Measurements from ENCODE around the gene PCGF3. TPM values are rescaled to one million over a fixed set of nuclear protein-coding genes. Genes with fewer than 3 reads are reported as not detected.
"Not testable (repeated sequence)": the region's sequence is repeated elsewhere in the genome, so short reads cannot be mapped to it uniquely, and the experiment has no call there.

The PCGF3 gene
- total RNA-seq, 1 donor from 2014 or later = 35.0 TPM

- intact Hi-C loops (cut with micrococcal nuclease) = no loop called here
- Mint-ChIP-seq H3K27me3 (ENCODE audit: low read depth) (no peaks in the 10 kb centered on the region), H3K27ac (no peak overlapping the region)
Observed at GRCh38 chr4:754221-755120, 48.8 kb downstream of the PCGF3 start.

DNA sequence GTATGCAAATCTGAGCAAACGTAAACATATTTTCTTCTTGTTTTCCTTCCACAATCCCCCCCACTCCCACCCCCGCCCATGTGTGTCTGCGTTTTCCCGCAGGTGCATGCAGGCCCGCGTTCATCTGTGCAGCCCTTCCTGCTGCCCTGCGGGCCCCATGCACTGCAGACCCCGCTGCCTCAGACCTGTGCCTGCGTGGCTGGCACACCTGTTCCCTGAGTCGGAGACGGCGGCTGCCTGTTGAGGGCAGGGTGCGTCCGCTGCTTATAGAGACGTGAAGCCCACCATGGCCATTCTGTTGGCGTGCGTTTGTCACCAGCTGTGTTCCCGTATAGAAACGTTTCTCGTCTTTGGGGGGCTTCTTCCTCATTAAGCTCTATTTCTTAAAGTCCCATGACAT, 51.5 kb downstream of the PCGF3 start:
- no peak for DNase-seq (ENCODE audit: low spot score)
- no peak overlapping the region for H3K27ac Mint-ChIP-seq
- H3K27me3 Mint-ChIP-seq (ENCODE audit: low read depth) = no peaks in the 10 kb centered on the region
- H3K4me1 Mint-ChIP-seq (ENCODE audit: low read depth) = no peaks in the 10 kb centered on the region
- H3K4me3 Mint-ChIP-seq (ENCODE audit: low read depth) = no peak overlapping the region
- H3K9me3 Mint-ChIP-seq = no peaks in the 10 kb centered on the region
- peaks cover 39% of the 10 kb centered on the region for H3K36me3 Mint-ChIP-seq (ENCODE audit: low read depth)
- intact Hi-C loops (cut with micrococcal nuclease) = no loop called here

More at GRCh38 chr4:754221-755120, 48.8 kb downstream of the PCGF3 start:
- H3K36me3 Mint-ChIP-seq (ENCODE audit: low read depth) = peaks cover 31% of the 10 kb centered on the region
- no peaks in the 10 kb centered on the region for H3K9me3 Mint-ChIP-seq
- no peak overlapping the region for H3K4me3 Mint-ChIP-seq (ENCODE audit: low read depth)
- no peaks in the 10 kb centered on the region for H3K4me1 Mint-ChIP-seq (ENCODE audit: low read depth)
- DNase-seq (ENCODE audit: low spot score) = no peak

DNA sequence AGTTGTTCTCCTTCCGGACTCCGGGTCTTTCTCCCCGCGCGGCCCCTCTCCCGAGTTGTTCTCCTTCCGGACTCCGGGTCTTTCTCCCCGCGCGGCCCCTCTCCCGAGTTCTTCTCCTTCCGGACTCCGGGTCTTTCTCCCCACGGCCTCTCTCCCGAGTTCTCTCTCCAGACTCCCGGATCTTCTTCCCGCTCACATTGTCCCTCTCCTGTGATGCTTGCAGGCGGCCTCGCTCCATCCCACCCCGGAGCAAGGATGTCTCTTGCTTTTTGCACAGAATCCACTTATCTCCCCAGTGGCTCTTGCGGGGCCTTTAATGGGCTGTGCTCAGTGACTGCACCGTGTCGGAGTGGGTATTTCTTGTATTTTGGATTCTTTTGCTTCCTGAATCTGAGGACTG, 54.2 kb downstream of the PCGF3 start:
- H3K4me3 Mint-ChIP-seq (ENCODE audit: low read depth); DNase-seq (ENCODE audit: low spot score); intact Hi-C loops (cut with micrococcal nuclease); H3K27me3 Mint-ChIP-seq (ENCODE audit: low read depth); H3K4me1 Mint-ChIP-seq (ENCODE audit: low read depth); H3K9me3 Mint-ChIP-seq; H3K27ac Mint-ChIP-seq: not testable (repeated sequence)
- H3K36me3 Mint-ChIP-seq (ENCODE audit: low read depth) = peaks cover 49% of the 10 kb centered on the region

DNA sequence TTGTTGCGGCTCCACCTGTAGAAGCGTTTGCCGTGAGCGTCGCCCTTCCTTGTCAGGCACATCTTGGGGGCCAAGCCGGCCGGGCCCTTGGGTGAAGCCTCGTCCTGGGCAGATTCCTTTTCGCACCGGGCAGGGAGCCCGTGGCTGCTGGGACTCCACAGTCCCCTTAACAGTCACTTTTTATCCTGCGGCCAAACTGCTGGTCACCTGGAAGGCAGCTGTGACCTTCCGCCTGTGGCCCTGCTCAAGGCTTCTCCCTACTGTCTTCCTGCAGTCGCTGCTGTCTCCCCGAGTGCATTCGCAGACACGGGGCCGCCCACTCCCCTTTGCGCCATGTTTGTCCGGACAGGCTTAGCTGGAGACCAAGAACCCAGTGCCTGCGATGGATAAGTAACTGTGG, 55.0 kb downstream of the PCGF3 start:
- intact Hi-C loops (cut with micrococcal nuclease) = no loop called here
- Mint-ChIP-seq H3K27me3 (ENCODE audit: low read depth) (no peaks in the 10 kb centered on the region), H3K4me3 (ENCODE audit: low read depth) (no peak overlapping the region), H3K27ac (no peak overlapping the region), H3K36me3 (ENCODE audit: low read depth) (peaks cover 46% of the 10 kb centered on the region), H3K9me3 (no peaks in the 10 kb centered on the region), H3K4me1 (ENCODE audit: low read depth) (peaks cover 4% of the 10 kb centered on the region)
- no peak for DNase-seq (ENCODE audit: low spot score)

DNA sequence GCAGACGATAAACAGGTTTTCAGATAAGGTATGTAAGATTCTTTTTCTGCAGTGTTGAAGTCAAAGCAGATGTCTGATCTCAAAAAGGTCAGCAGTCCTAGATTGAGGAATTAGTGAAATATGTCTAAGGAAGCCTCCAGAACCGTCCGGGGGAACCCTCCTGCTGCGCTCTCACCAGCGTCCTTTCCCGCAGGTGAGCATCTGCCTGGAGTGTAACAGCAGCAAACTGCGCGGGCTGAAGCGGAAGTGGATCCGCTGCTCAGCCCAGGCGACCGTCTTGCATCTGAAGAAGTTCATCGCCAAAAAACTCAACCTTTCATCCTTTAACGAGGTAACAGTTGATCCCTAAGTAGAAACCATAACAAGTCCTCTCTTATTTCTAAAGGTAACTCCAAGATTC, 55.5 kb downstream of the PCGF3 start:
- no peak overlapping the region for H3K4me3 Mint-ChIP-seq (ENCODE audit: low read depth)
- no peak for DNase-seq (ENCODE audit: low spot score)
- no peak overlapping the region for H3K27ac Mint-ChIP-seq
- intact Hi-C loops (cut with micrococcal nuclease) = no loop called here
- H3K4me1 Mint-ChIP-seq (ENCODE audit: low read depth) = peaks cover 4% of the 10 kb centered on the region
- no peaks in the 10 kb centered on the region for H3K27me3 Mint-ChIP-seq (ENCODE audit: low read depth)
- H3K9me3 Mint-ChIP-seq = no peaks in the 10 kb centered on the region
- peaks cover 46% of the 10 kb centered on the region for H3K36me3 Mint-ChIP-seq (ENCODE audit: low read depth)

DNA sequence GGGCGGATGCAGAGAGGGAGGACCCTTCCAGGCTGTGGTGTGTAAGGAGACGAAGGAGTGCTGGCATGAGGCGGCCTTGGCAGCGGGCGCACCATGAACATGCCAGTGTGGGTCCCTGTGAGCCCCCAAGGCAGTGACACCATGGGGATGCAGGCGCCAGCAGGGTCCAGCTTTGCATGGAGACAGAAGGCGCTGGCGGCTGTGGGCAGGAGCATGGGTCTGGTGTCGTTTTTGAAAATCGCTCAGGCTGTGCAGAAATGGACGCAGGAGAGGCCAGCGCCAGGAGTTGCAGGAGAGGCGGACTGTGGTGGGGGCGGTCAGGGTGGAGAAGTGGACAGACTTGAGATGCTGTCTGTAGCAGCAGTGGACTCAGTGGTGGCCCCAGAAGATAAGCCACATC, 56.1 kb downstream of the PCGF3 start:
- H3K4me3 Mint-ChIP-seq (ENCODE audit: low read depth) = no peak overlapping the region
- H3K9me3 Mint-ChIP-seq = no peaks in the 10 kb centered on the region
- H3K4me1 Mint-ChIP-seq (ENCODE audit: low read depth) = peaks cover 4% of the 10 kb centered on the region
- H3K36me3 Mint-ChIP-seq (ENCODE audit: low read depth) = peaks cover 51% of the 10 kb centered on the region
- no peak for DNase-seq (ENCODE audit: low spot score)
- no peaks in the 10 kb centered on the region for H3K27me3 Mint-ChIP-seq (ENCODE audit: low read depth)
- intact Hi-C loops (cut with micrococcal nuclease) = no loop called here
- H3K27ac Mint-ChIP-seq = no peak overlapping the region

- Mint-ChIP-seq H3K27me3 (ENCODE audit: low read depth) (no peaks in the 10 kb centered on the region), H3K9me3 (no peaks in the 10 kb centered on the region), H3K4me3 (ENCODE audit: low read depth) (no peak overlapping the region), H3K27ac (no peak overlapping the region), H3K4me1 (ENCODE audit: low read depth) (peaks cover 4% of the 10 kb centered on the region), H3K36me3 (ENCODE audit: low read depth) (peaks cover 57% of the 10 kb centered on the region)
- intact Hi-C loops (cut with micrococcal nuclease) = no loop called here
- no peak for DNase-seq (ENCODE audit: low spot score)
Observed at GRCh38 chr4:762211-763190, 56.9 kb downstream of the PCGF3 start.

DNA sequence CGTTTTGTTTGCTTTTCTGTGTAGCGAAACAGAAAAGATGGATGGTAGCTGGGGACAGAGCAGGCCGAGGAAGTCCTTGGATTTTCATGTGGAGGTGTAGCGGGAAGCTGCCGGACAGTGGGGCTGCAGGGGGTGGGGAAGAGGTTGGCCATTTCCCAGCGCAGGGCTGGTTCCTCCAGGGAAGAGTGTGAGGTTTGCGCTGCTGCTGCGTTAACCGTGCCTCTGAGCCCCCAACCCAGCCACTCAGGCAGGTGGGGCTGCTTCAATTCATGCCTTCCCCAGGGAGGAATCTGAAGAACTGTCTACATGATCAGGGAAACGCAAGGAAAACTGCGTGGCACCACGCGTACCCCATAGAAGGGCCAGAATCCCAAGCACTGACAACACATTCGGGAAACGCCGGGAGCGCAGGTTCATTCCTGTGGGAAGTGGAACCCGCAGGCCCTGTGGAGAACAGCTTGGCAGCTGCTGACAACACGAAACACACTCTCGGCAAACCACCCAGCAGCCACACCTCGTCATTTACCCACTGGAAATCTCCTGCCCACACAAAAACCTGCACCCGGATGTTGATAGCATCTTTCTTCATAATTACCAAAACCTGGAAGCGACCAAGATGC, 57.7 kb downstream of the PCGF3 start:
- Mint-ChIP-seq H3K4me1 (ENCODE audit: low read depth) (peaks cover 4% of the 10 kb centered on the region), H3K27me3 (ENCODE audit: low read depth) (no peaks in the 10 kb centered on the region), H3K27ac (no peak overlapping the region), H3K36me3 (ENCODE audit: low read depth) (peaks cover 60% of the 10 kb centered on the region), H3K9me3 (no peaks in the 10 kb centered on the region), H3K4me3 (ENCODE audit: low read depth) (no peak overlapping the region)
- intact Hi-C loops (cut with micrococcal nuclease) = no loop called here
- no peak for DNase-seq (ENCODE audit: low spot score)

GRCh38 chr4:763922-764321, 58.3 kb downstream of the PCGF3 start:
- Mint-ChIP-seq H3K27me3 (ENCODE audit: low read depth) (no peaks in the 10 kb centered on the region), H3K27ac (no peak overlapping the region), H3K4me3 (ENCODE audit: low read depth) (no peak overlapping the region), H3K36me3 (ENCODE audit: low read depth) (peaks cover 60% of the 10 kb centered on the region), H3K9me3 (no peaks in the 10 kb centered on the region), H3K4me1 (ENCODE audit: low read depth) (peaks cover 4% of the 10 kb centered on the region)
- no peak for DNase-seq (ENCODE audit: low spot score)
- intact Hi-C loops (cut with micrococcal nuclease) = no loop called here

DNA sequence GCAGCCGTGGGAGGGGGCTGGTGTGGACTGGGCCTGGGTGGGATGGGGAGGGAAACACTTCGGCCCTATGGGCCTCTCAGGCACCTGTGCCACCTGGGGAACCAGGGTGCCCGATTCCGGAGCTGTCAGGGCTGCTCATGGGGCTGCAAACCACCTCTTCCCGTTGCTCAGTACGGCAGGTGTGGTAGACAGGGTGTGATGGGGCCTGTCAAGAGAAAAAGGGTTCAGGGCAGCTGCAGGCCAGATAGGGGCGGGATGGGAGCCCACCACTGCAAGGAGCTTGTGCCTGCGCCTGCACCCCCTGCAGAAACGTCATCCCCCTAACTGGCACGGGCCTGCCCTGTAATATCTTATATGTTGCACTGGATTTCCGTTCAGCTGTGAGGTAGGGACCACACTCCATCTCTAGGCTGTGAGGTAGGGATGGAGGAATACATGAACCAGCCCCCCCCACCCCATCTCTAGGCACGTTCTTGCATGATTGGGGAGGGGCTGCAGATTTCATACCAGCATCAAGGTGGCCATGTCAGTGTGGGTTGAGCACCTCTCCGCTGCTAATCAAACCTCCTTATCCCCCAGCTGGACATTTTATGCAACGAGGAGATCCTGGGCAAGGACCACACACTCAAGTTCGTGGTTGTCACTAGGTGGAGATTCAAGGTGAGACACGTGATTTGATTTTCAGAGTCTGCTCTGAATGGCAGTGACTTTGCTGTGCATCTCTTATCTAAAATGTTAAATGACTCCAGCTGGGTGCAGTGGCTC, 59.0 kb downstream of the PCGF3 start:
- no peak overlapping the region for H3K27ac Mint-ChIP-seq
- no peaks in the 10 kb centered on the region for H3K9me3 Mint-ChIP-seq
- intact Hi-C loops (cut with micrococcal nuclease) = no loop called here
- peaks cover 65% of the 10 kb centered on the region for H3K36me3 Mint-ChIP-seq (ENCODE audit: low read depth)
- peaks cover 4% of the 10 kb centered on the region for H3K4me1 Mint-ChIP-seq (ENCODE audit: low read depth)
- no peaks in the 10 kb centered on the region for H3K27me3 Mint-ChIP-seq (ENCODE audit: low read depth)
- no peak for DNase-seq (ENCODE audit: low spot score)
- no peak overlapping the region for H3K4me3 Mint-ChIP-seq (ENCODE audit: low read depth)

- no peak overlapping the region for H3K4me3 Mint-ChIP-seq (ENCODE audit: low read depth)
- H3K36me3 Mint-ChIP-seq (ENCODE audit: low read depth) = peaks cover 62% of the 10 kb centered on the region
- intact Hi-C loops (cut with micrococcal nuclease) = no loop called here
- H3K4me1 Mint-ChIP-seq (ENCODE audit: low read depth) = peaks cover 7% of the 10 kb centered on the region
- no peak for DNase-seq (ENCODE audit: low spot score)
- H3K27ac Mint-ChIP-seq = no peak overlapping the region
- no peaks in the 10 kb centered on the region for H3K9me3 Mint-ChIP-seq
- no peaks in the 10 kb centered on the region for H3K27me3 Mint-ChIP-seq (ENCODE audit: low read depth)
Observed at GRCh38 chr4:766152-766515, 60.5 kb downstream of the PCGF3 start.

GRCh38 chr4:766559-767283, 61.1 kb downstream of the PCGF3 start:
- Mint-ChIP-seq H3K4me3 (ENCODE audit: low read depth) (no peak overlapping the region), H3K4me1 (ENCODE audit: low read depth) (peaks cover 7% of the 10 kb centered on the region), H3K27ac (no peak overlapping the region), H3K9me3 (no peaks in the 10 kb centered on the region), H3K36me3 (ENCODE audit: low read depth) (peaks cover 58% of the 10 kb centered on the region), H3K27me3 (ENCODE audit: low read depth) (no peaks in the 10 kb centered on the region)
- intact Hi-C loops (cut with micrococcal nuclease) = no loop called here
- no peak for DNase-seq (ENCODE audit: low spot score)
